CD14-positive monocyte (primary cell): Measurements from ENCODE around the gene PIP5K1B. TPM values are rescaled to one million over a fixed set of nuclear protein-coding genes. Genes with fewer than 3 reads are reported as not detected.

Experiments
- DNase-seq, 3 donors: peaks; one replicate each; pipeline ENCODE4 v3.0.0-alpha.2; 2011 to 2022
- H2AFZ ChIP-seq: 2 replicates; pipeline ENCODE4 v1.6.0; 2012; ENCODE audit warnings: mild to moderate bottlenecking, low read depth, low read length, inconsistent platforms; ENCODE audit not compliant: insufficient read depth, poor library complexity, severe bottlenecking
- H3K27ac ChIP-seq, 2 donors: 1 replicate in 1 of 2; 2 replicates in 1 of 2; pipeline ENCODE4 v1.5.1; 2012 to 2013; ENCODE audit warnings: low read length in 2 of 2, control low read depth in 1 of 2, inconsistent platforms in 1 of 2, low read depth in 1 of 2, mild to moderate bottlenecking in 1 of 2
- H3K27me3 ChIP-seq, 2 donors: one replicate each; pipeline versions ENCODE4 v1.6.0 to v1.6.1; 2011 to 2013; ENCODE audit warnings: low read length in 2 of 2; ENCODE audit not compliant: control insufficient read depth in 2 of 2, insufficient read depth in 2 of 2
- H3K36me3 ChIP-seq, 2 donors: replicated peaks in 1 of 2; 1 replicate in 1 of 2; 2 replicates in 1 of 2; pipeline versions ENCODE4 v1.5.1 to v1.6.1; 2012 to 2013; ENCODE audit warnings: low read length in 2 of 2, control low read depth in 1 of 2, inconsistent platforms in 1 of 2, mild to moderate bottlenecking in 1 of 2; ENCODE audit not compliant: insufficient read depth in 2 of 2, control insufficient read depth in 1 of 2
- H3K4me1 ChIP-seq, 2 donors: 1 replicate in 1 of 2; 2 replicates in 1 of 2; pipeline versions ENCODE4 v1.5.1 to v1.6.1; 2012 to 2013; ENCODE audit warnings: low read length in 2 of 2, control low read depth in 1 of 2, inconsistent platforms in 1 of 2, mild to moderate bottlenecking in 1 of 2, moderate library complexity in 1 of 2; ENCODE audit not compliant: insufficient read depth in 2 of 2, control insufficient read depth in 1 of 2
- H3K4me2 ChIP-seq: replicated peaks from 2 replicates; pipeline ENCODE3; 2012; ENCODE audit warnings: low read length, moderate library complexity, mild to moderate bottlenecking; ENCODE audit not compliant: poor library complexity, severe bottlenecking; ENCODE audit errors: extremely low read depth
- H3K4me3 ChIP-seq, 3 experiments: fragments of 200-600 bp in 1 of 3; sonication (generic) in 1 of 3; replicated peaks in 1 of 3; 1 replicate in 2 of 3; 2 replicates in 1 of 3; pipeline ENCODE4 v1.5.1; 2011 to 2013; ENCODE audit warnings: low read length in 3 of 3, mild to moderate bottlenecking in 3 of 3, control low read depth in 2 of 3, low read depth in 2 of 3, inconsistent platforms in 1 of 3, moderate library complexity in 1 of 3
- H3K79me2 ChIP-seq: 2 replicates; pipeline ENCODE4 v1.6.0; 2012; ENCODE audit warnings: mild to moderate bottlenecking, control low read depth, inconsistent platforms, low read length, moderate library complexity; ENCODE audit not compliant: insufficient read depth
- H3K9ac ChIP-seq: 2 replicates; pipeline ENCODE4 v1.6.0; 2017; ENCODE audit warnings: low read length, mild to moderate bottlenecking; ENCODE audit not compliant: insufficient read depth, poor library complexity, severe bottlenecking
- H3K9me3 ChIP-seq, 2 donors: replicated peaks in 1 of 2; 1 replicate in 1 of 2; 2 replicates in 1 of 2; pipeline versions ENCODE4 v1.5.1 to v1.6.1; 2012 to 2013; ENCODE audit warnings: low read length in 2 of 2, control low read depth in 1 of 2; ENCODE audit not compliant: control insufficient read depth in 1 of 2, insufficient read depth in 1 of 2
- H4K20me1 ChIP-seq: 2 replicates; pipeline ENCODE4 v1.6.0; 2012; ENCODE audit warnings: mild to moderate bottlenecking, low read length, control low read depth, moderate library complexity; ENCODE audit not compliant: insufficient read depth
- H3K27ac Mint-ChIP-seq, 7 donors: one replicate each; pipeline ENCODE4 v1.8.0; 2020; ENCODE audit warnings: mild to moderate bottlenecking in 7 of 7, mixed read lengths in 7 of 7, moderate library complexity in 6 of 7, inconsistent platforms in 2 of 7
- H3K27me3 Mint-ChIP-seq, 3 donors: one replicate each; pipeline ENCODE4 v1.8.0; 2021 to 2022; ENCODE audit warnings: low read depth in 3 of 3, mild to moderate bottlenecking in 3 of 3, mixed read lengths in 3 of 3, moderate library complexity in 3 of 3, inconsistent platforms in 1 of 3
- H3K36me3 Mint-ChIP-seq, 2 donors: one replicate each; pipeline ENCODE4 v1.8.0; 2020; ENCODE audit warnings: mixed read lengths in 2 of 2, inconsistent platforms in 1 of 2, mild to moderate bottlenecking in 1 of 2
- H3K4me1 Mint-ChIP-seq: one replicate; pipeline ENCODE4 v1.8.0; 2020; ENCODE audit warnings: mild to moderate bottlenecking, mixed read lengths
- H3K4me3 Mint-ChIP-seq, 2 donors: one replicate each; pipeline ENCODE4 v1.8.0; 2020; ENCODE audit warnings: mild to moderate bottlenecking in 2 of 2, mixed read lengths in 2 of 2, moderate library complexity in 1 of 2
- H3K9me3 Mint-ChIP-seq, 7 donors: one replicate each; pipeline ENCODE4 v1.8.0; 2020 to 2022; ENCODE audit warnings: mixed read lengths in 7 of 7, mild to moderate bottlenecking in 6 of 7, moderate library complexity in 6 of 7, inconsistent platforms in 2 of 7
- WGBS: methylation state at CpG from one replicate; pipeline ENCODE4 v1.1.5; 2013; ENCODE audit warnings: missing lambda C conversion rate; ENCODE audit not compliant: insufficient coverage; 5-methylcytosine and 5-hydroxymethylcytosine counted together
- intact Hi-C, 2 donors: fragments of 100-400 bp; cut with micrococcal nuclease; formaldehyde crosslinking; loops; one replicate each; pipeline versions ENCODE4 v1.15.0 to v1.15.1; 2023
- polyA plus RNA-seq, 3 donors: library from polyadenylated mRNA; depleted of rRNA in 1 of 3; unstranded in 2 of 3; stranded (reverse) in 1 of 3; fragments of 300-500 nt in 2 of 3; fragments of >200 nt in 1 of 3; fragmentation: Illumina TruSeq in 2 of 3; gene quantifications; 1 replicate in 2 of 3; 2 replicates in 1 of 3; pipeline ENCODE4 v1.2.3, GENCODE V29; 2012 to 2021
- TF ChIP-seq, protein P1 (sequence below): fragments of 200-600 bp; IDR thresholded peaks from one replicate; pipeline ENCODE4 v1.8.0; 2022; ENCODE audit warnings: antibody characterized with exemption, mild to moderate bottlenecking

PIP5K1B gene
- polyA plus RNA-seq, 3 donors = 0.18 to 4.1 (median 0.87) TPM

- no peak overlapping the region for H3K4me3 ChIP-seq
- H3K79me2 ChIP-seq = no peaks in the 10 kb centered on the region
- no peak overlapping the region for H2AFZ ChIP-seq
- H3K27me3 ChIP-seq = no peaks in the 10 kb centered on the region
- Mint-ChIP-seq H3K36me3 (peaks cover 13 to 19% of the 10 kb centered on the region in 2 donors), H3K9me3 (peaks cover 0 to 3% (median 0%) of the 10 kb centered on the region in 7 donors), H3K27ac (no peak overlapping the region), H3K4me1 (peaks cover 9% of the 10 kb centered on the region), H3K4me3 (no peak overlapping the region), H3K27me3 (peaks cover 0 to 1% (median 0%) of the 10 kb centered on the region in 3 donors)
- H3K4me1 ChIP-seq = peaks cover 5 to 6% of the 10 kb centered on the region in 2 donors
- TF ChIP-seq, protein P1, sequence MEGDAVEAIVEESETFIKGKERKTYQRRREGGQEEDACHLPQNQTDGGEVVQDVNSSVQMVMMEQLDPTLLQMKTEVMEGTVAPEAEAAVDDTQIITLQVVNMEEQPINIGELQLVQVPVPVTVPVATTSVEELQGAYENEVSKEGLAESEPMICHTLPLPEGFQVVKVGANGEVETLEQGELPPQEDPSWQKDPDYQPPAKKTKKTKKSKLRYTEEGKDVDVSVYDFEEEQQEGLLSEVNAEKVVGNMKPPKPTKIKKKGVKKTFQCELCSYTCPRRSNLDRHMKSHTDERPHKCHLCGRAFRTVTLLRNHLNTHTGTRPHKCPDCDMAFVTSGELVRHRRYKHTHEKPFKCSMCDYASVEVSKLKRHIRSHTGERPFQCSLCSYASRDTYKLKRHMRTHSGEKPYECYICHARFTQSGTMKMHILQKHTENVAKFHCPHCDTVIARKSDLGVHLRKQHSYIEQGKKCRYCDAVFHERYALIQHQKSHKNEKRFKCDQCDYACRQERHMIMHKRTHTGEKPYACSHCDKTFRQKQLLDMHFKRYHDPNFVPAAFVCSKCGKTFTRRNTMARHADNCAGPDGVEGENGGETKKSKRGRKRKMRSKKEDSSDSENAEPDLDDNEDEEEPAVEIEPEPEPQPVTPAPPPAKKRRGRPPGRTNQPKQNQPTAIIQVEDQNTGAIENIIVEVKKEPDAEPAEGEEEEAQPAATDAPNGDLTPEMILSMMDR = no peak
- intact Hi-C loops = no loop called here
- no peak overlapping the region for H3K9ac ChIP-seq
- 23% methylated on average over 3 of the region's 6 CpGs for WGBS
- no peak overlapping the region for H3K27ac ChIP-seq
- H4K20me1 ChIP-seq = no peaks in the 10 kb centered on the region
- no peak overlapping the region for H3K4me2 ChIP-seq
- no peaks in the 10 kb centered on the region for H3K9me3 ChIP-seq
- no peak for DNase-seq
- H3K36me3 ChIP-seq = no peaks in the 10 kb centered on the region
Measured at GRCh38 chr9:68925175-68925574, 220.1 kb downstream of the PIP5K1B start.

- H2AFZ ChIP-seq = no peak overlapping the region
- intact Hi-C loops = no loop called here
- H3K27me3 ChIP-seq = no peaks in the 10 kb centered on the region
- no peaks in the 10 kb centered on the region for H3K36me3 ChIP-seq
- no peaks in the 10 kb centered on the region for H4K20me1 ChIP-seq
- no peak for DNase-seq
- H3K27ac Mint-ChIP-seq = no peak overlapping the region
- WGBS = no CpG with 5 or more reads among the region's 2 CpGs
- H3K4me1 ChIP-seq = no peaks in the 10 kb centered on the region
- peaks cover 0 to 1% (median 0%) of the 10 kb centered on the region in 3 donors for H3K27me3 Mint-ChIP-seq
- H3K4me1 Mint-ChIP-seq = peaks cover 3% of the 10 kb centered on the region
- H3K9me3 Mint-ChIP-seq = no peaks in the 10 kb centered on the region
- no peak overlapping the region for H3K9ac ChIP-seq
- H3K36me3 Mint-ChIP-seq = peaks cover 11% of the 10 kb centered on the region in 2 donors
- no peak overlapping the region for H3K4me3 Mint-ChIP-seq
- H3K4me3 ChIP-seq = no peak overlapping the region
- no peaks in the 10 kb centered on the region for H3K9me3 ChIP-seq
- H3K27ac ChIP-seq = no peak overlapping the region
- H3K4me2 ChIP-seq = no peak overlapping the region
- TF ChIP-seq, protein P1 = no peak
- H3K79me2 ChIP-seq = no peaks in the 10 kb centered on the region
Measured at GRCh38 chr9:68927165-68927564, 222.1 kb downstream of the PIP5K1B start.
